SK-N-SH (cell line): ENCODE data around the gene PPIL4. TPM values are rescaled to one million over a fixed set of nuclear protein-coding genes. Genes with fewer than 3 reads are reported as not detected.

Experiments used
- polyA plus RNA-seq, 3 experiments: library from polyadenylated mRNA; depleted of rRNA; stranded (reverse); fragments of >200 nt; gene quantifications; 2 replicates each; pipeline ENCODE4 v1.2.3, GENCODE V29; 2012
- small RNA-seq, 7 experiments: library from RNA; depleted of rRNA; stranded (forward); fragments of <200 nt; gene quantifications; one replicate each; pipeline ENCODE3, GENCODE V24; 2012

Gene PPIL4
- polyA plus RNA-seq, 1 of the 3 experiments (the other 2 are of a cell fraction): 3.3 TPM

Small RNA genes within 50 kb of the gene (small RNA-seq; reads per million reads assigned to genes)
- gene RF00410: 0 to 0.52 (median 0) reads per million in 7 experiments
- 0 to 72.1 (median 5.8) reads per million in 7 experiments for gene RNU7-3P

Other genes starting within 250 kb of the PPIL4 start
- gene TAB2, start 228.3 kb downstream of the PPIL4 start, polyA plus RNA-seq (2012; rRNA removed): 24.4 and 29.5 TPM in 2 replicates
- gene SUMO4, start 145.8 kb downstream of the PPIL4 start, polyA plus RNA-seq (2012; rRNA removed): not detected in 2 replicates
- 0.03 and 0.05 TPM in 2 replicates for gene ZC3H12D, start 61.0 kb downstream of the PPIL4 start, polyA plus RNA-seq (2012; rRNA removed)
- gene GINM1, start 20.3 kb upstream of the PPIL4 start, polyA plus RNA-seq (2012; rRNA removed): 24.4 and 27.8 TPM in 2 replicates
- 13.2 and 17.6 TPM in 2 replicates for gene KATNA1, start 102.7 kb upstream of the PPIL4 start, polyA plus RNA-seq (2012; rRNA removed)
- gene LATS1, start 172.1 kb upstream of the PPIL4 start, polyA plus RNA-seq (2012; rRNA removed): 6.9 and 9.3 TPM in 2 replicates
- 10.1 and 16.4 TPM in 2 replicates for gene NUP43, start 200.5 kb upstream of the PPIL4 start, polyA plus RNA-seq (2012; rRNA removed)
- gene PCMT1, start 203.7 kb upstream of the PPIL4 start, polyA plus RNA-seq (2012; rRNA removed): 158 and 190 TPM in 2 replicates